ENCODE data around the gene PDZK1.

GRCh38 chr1:145717833-145718232 is 10.7 kb upstream of the PDZK1 start:
- no peak for TF ChIP-seq CTCF (IDR thresholded peaks at IDR 0.05 in 8 of 11, conservative IDR thresholded peaks at IDR 0.05 in 3 of 11)
- no peak for TF ChIP-seq POLR2A (IDR thresholded peaks at IDR 0.05)
- no peak for TF ChIP-seq POLR2AphosphoS5 (IDR thresholded peaks at IDR 0.05)
